ENCODE measurements around the gene DDX31. TPM values are rescaled to one million over a fixed set of nuclear protein-coding genes. Genes with fewer than 3 reads are reported as not detected.

The DDX31 gene
- total RNA-seq, 2 donors from 2014 or later, result 7.6 to 19.7 TPM

DNA sequence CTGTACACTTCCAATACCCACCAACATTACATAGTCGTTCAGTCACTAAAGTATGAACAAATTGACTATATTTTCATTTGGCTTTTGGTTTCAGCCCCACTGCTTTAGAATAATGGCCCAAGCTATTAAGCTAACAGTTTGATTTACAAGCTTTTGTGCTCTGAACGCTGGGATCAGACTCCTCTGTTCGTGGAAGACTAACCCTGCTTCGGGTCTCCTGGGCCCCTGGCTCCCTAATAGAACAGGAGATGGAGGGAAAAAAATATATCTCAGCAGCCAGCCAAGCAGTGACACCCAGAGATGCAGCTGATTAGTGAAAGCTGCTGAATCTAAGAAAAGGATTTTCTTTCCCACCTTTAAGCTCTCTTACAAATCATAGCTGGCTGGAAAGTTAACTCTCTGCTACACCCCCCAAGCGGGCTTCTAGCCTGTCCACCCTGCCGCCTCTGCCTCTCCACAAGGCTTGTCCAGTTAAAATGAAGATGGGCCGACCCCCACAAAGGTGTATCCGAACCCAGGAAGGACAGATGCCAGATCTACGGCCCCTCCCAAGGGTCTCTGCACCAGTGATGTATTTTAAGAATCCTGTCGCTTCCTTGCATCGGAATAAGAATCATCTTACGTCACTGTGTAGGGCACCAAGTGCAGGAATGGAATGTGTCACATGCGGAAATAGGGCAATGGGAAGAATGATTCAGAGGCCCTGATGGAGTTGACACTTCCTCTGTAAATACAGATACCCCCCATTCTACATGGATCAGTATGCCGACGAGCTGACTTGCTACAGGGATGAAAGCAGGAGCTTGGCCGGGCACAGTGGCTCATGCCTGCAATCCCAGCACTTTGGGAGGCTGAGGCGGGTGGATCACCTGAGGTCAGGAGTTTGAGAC lies 120.8 kb downstream of the DDX31 start:
- Histone ChIP-seq H3K27ac (no peak overlapping the region), H3K9me3 (no peaks in the 10 kb centered on the region), H3K4me1 (ENCODE audit: control insufficient read depth in 1 of 2, low read depth in 2 of 2) (peaks cover 0 to 6% of the 10 kb centered on the region in 2 donors), H3K27me3 (replicated peaks; ENCODE audit: insufficient read depth) (no peaks in the 10 kb centered on the region), H3K4me3 (no peak overlapping the region), H3K36me3 (no peaks in the 10 kb centered on the region)
- no peak for DNase-seq (ENCODE audit: low spot score)
- ATAC-seq (ENCODE audit: insufficient number of reproducible peaks, low FRiP score, low read depth), result no peak
- TF ChIP-seq, protein P1, sequence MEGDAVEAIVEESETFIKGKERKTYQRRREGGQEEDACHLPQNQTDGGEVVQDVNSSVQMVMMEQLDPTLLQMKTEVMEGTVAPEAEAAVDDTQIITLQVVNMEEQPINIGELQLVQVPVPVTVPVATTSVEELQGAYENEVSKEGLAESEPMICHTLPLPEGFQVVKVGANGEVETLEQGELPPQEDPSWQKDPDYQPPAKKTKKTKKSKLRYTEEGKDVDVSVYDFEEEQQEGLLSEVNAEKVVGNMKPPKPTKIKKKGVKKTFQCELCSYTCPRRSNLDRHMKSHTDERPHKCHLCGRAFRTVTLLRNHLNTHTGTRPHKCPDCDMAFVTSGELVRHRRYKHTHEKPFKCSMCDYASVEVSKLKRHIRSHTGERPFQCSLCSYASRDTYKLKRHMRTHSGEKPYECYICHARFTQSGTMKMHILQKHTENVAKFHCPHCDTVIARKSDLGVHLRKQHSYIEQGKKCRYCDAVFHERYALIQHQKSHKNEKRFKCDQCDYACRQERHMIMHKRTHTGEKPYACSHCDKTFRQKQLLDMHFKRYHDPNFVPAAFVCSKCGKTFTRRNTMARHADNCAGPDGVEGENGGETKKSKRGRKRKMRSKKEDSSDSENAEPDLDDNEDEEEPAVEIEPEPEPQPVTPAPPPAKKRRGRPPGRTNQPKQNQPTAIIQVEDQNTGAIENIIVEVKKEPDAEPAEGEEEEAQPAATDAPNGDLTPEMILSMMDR (IDR thresholded peaks at IDR 0.05), result no peak

- no peaks in the 10 kb centered on the region for H3K9me3 ChIP-seq
- DNase-seq (ENCODE audit: low spot score) (no peak), ATAC-seq (ENCODE audit: insufficient number of reproducible peaks, low FRiP score, low read depth) (no peak)
- H3K27ac ChIP-seq, result no peak overlapping the region
- TF ChIP-seq, protein P1 (IDR thresholded peaks at IDR 0.05), result no peak
- no peaks in the 10 kb centered on the region for H3K27me3 ChIP-seq (replicated peaks; ENCODE audit: insufficient read depth)
- H3K4me1 ChIP-seq (ENCODE audit: control insufficient read depth in 1 of 2, low read depth in 2 of 2), result peaks cover 0 to 6% of the 10 kb centered on the region in 2 donors
- no peaks in the 10 kb centered on the region for H3K36me3 ChIP-seq
- H3K4me3 ChIP-seq, result no peak overlapping the region
Observed at GRCh38 chr9:132547976-132548730, 121.6 kb downstream of the DDX31 start.

GRCh38 chr9:132547436-132547835 lies 122.3 kb downstream of the DDX31 start:
- Histone ChIP-seq H3K27ac (no peak overlapping the region), H3K4me3 (no peak overlapping the region), H3K4me1 (ENCODE audit: control insufficient read depth in 1 of 2, low read depth in 2 of 2) (peaks cover 0 to 6% of the 10 kb centered on the region in 2 donors), H3K36me3 (no peaks in the 10 kb centered on the region), H3K9me3 (no peaks in the 10 kb centered on the region), H3K27me3 (replicated peaks; ENCODE audit: insufficient read depth) (no peaks in the 10 kb centered on the region)
- DNase-seq (ENCODE audit: low spot score) (no peak), ATAC-seq (ENCODE audit: insufficient number of reproducible peaks, low FRiP score, low read depth) (no peak)
- TF ChIP-seq, protein P1 (IDR thresholded peaks at IDR 0.05), result no peak

- H3K27me3 ChIP-seq (replicated peaks; ENCODE audit: insufficient read depth), result no peaks in the 10 kb centered on the region
- H3K36me3 ChIP-seq, result no peaks in the 10 kb centered on the region
- no peak overlapping the region for H3K27ac ChIP-seq
- H3K4me1 ChIP-seq (ENCODE audit: control insufficient read depth in 1 of 2, low read depth in 2 of 2), result peaks cover 0 to 6% of the 10 kb centered on the region in 2 donors
- DNase-seq (ENCODE audit: low spot score) (no peak), ATAC-seq (ENCODE audit: insufficient number of reproducible peaks, low FRiP score, low read depth) (no peak)
- H3K9me3 ChIP-seq, result no peaks in the 10 kb centered on the region
- no peak overlapping the region for H3K4me3 ChIP-seq
- TF ChIP-seq, protein P1 (IDR thresholded peaks at IDR 0.05), result no peak
Observed at GRCh38 chr9:132547052-132547431, 122.7 kb downstream of the DDX31 start.
